Right lobe of liver (tissue), 6 donors: ENCODE data around the gene GABRG3. TPM values are rescaled to one million over a fixed set of nuclear protein-coding genes. Genes with fewer than 3 reads are reported as not detected.

Experiments used
- ATAC-seq, 4 donors: fragments of 200-7000 bp; cut with Tn5 transposase; one replicate each; pipeline ENCODE4 v1.9.1; 2020; ENCODE audit warnings: mild to moderate bottlenecking in 4 of 4, moderate library complexity in 4 of 4
- DNase-seq, 3 donors: peaks; one replicate each; pipeline ENCODE4 v3.0.0-alpha.2; 2020
- H3K27ac ChIP-seq, 3 donors: fragments of 200-600 bp; one replicate each; pipeline ENCODE4 v1.8.0; 2022
- H3K27me3 ChIP-seq, 2 donors: fragments of 200-600 bp; one replicate each; pipeline ENCODE4 v1.8.0; 2022
- H3K36me3 ChIP-seq, 4 donors: fragments of 200-600 bp; sonication (generic) in 1 of 4; one replicate each; pipeline versions ENCODE4 v1.5.1 to v1.8.0; 2017 to 2022; ENCODE audit warnings: control low read depth in 1 of 4
- H3K4me1 ChIP-seq, 4 donors: fragments of 200-600 bp; sonication (generic) in 1 of 4; one replicate each; pipeline versions ENCODE4 v1.5.1 to v1.8.0; 2017 to 2022; ENCODE audit warnings: control low read depth in 1 of 4
- H3K4me3 ChIP-seq, 3 donors: fragments of 200-600 bp; one replicate each; pipeline ENCODE4 v1.8.0; 2022
- H3K9me3 ChIP-seq, 4 donors: fragments of 200-600 bp; sonication (generic) in 1 of 4; one replicate each; pipeline versions ENCODE4 v1.5.1 to v1.8.0; 2017 to 2022; ENCODE audit warnings: control low read depth in 1 of 4
- CTCF ChIP-seq, 4 donors: fragments of 200-600 bp in 3 of 4; fragments of 450-650 bp in 1 of 4; IDR thresholded peaks; one replicate each; pipeline versions ENCODE4 v1.5.1 to v1.8.0; 2016 to 2022; ENCODE audit warnings: antibody characterized with exemption in 4 of 4, mild to moderate bottlenecking in 2 of 4
- POLR2A ChIP-seq: fragments of 450-650 bp; IDR thresholded peaks from one replicate; pipeline ENCODE4 v1.6.1; 2017; ENCODE audit warnings: antibody characterized with exemption, mild to moderate bottlenecking
- WGBS: methylation state at CpG from one replicate; pipeline ENCODE4 v1.1.6; 2018; ENCODE audit warnings: low coverage, low lambda C conversion rate; ENCODE audit not compliant: insufficient coverage; ENCODE audit errors: missing lambda C conversion rate; 5-methylcytosine and 5-hydroxymethylcytosine counted together
- intact Hi-C, 2 donors: fragments of 100-400 bp; cut with DNase I; formaldehyde crosslinking; loops; one replicate each; pipeline versions ENCODE4 v1.11.2 to v1.14.1; 2022
- long read RNA-seq: library from polyadenylated mRNA; unstranded; transcript quantifications from one replicate; pipeline ENCODE4 v2.0.0, GENCODE V29; 2019
- total RNA-seq, 6 experiments: library from RNA; depleted of rRNA in 2 of 6; stranded (reverse); fragments of >200 nt in 2 of 6; fragmentation: NEBNext Ultra II Directional in 3 of 6; extraction: Animal tissue kit (Norgen Biotek cat#: 25700) in 3 of 6; gene quantifications; one replicate each; pipeline versions ENCODE4 v1.1.0 to v1.2.4, GENCODE V29; 2016 to 2023
- donor health status: DM: no; HTN: yes; CAD: no.
- donor health status: DM: no; HTN: no; CAD: no.
- donor health status: DM: no; HTN: no; CAD: no.
- donor health status: DM: no; HTN: yes; CAD: no.
- donor health status: DM: no; HTN: yes; CAD: no.

The GABRG3 gene
- under 1 TPM in 1 of 6 experiments, not detected in 5; 0.18 TPM for total RNA-seq
- long read RNA-seq = 0 reads

GRCh38 chr15:26970712-26971210 lies at the start of gene GABRG3:
Gene GABRG3 (plus strand): TSS chr15:26971181.
- Histone ChIP-seq H3K27me3 (no peaks in the 10 kb centered on the region), H3K36me3 (no peaks in the 10 kb centered on the region), H3K9me3 (no peaks in the 10 kb centered on the region), H3K27ac (no peak within 1 kb of the TSS), H3K4me3 (no peak within 1 kb of the TSS), H3K4me1 (no peaks in the 10 kb centered on the region)
- intact Hi-C loops = no loop called here
- 3% methylated on average over 17 of the region's 33 CpGs for WGBS
- ATAC-seq (peak in 3 of 4 donors; percentile 17 to 47 (median 38)), DNase-seq (no peak)
- TF ChIP-seq CTCF (IDR thresholded peaks at IDR 0.05) = no peak
- TF ChIP-seq POLR2A = no peak

- ATAC-seq = no peak
- H3K36me3 ChIP-seq = no peaks in the 10 kb centered on the region
- peaks cover 0 to 13% (median 1%) of the 10 kb centered on the region in 4 donors for H3K9me3 ChIP-seq
- no peaks in the 10 kb centered on the region for H3K4me1 ChIP-seq
- 21% methylated on average over 1 of the region's 1 CpG for WGBS
- H3K27me3 ChIP-seq = no peaks in the 10 kb centered on the region
- DNase-seq = no peak
- intact Hi-C loops = no loop called here
- no peak overlapping the region for H3K4me3 ChIP-seq
- no peak overlapping the region for H3K27ac ChIP-seq
- TF ChIP-seq POLR2A (no peak), CTCF (IDR thresholded peaks at IDR 0.05) (no peak)
Measured at GRCh38 chr15:26921433-26921832, 49.5 kb upstream of the GABRG3 start.

- no peak for TF ChIP-seq POLR2A
- no peak for TF ChIP-seq CTCF (IDR thresholded peaks at IDR 0.05)
- intact Hi-C loops = no loop called here
- ATAC-seq (no peak), DNase-seq (no peak)
- 50% methylated on average over 2 of the region's 2 CpGs for WGBS
- no peaks in the 10 kb centered on the region for H3K9me3 ChIP-seq
- H3K27ac ChIP-seq = no peak overlapping the region
- no peaks in the 10 kb centered on the region for H3K27me3 ChIP-seq
- no peak overlapping the region for H3K4me3 ChIP-seq
- H3K4me1 ChIP-seq = no peaks in the 10 kb centered on the region
- no peaks in the 10 kb centered on the region for H3K36me3 ChIP-seq
Measured at GRCh38 chr15:26926081-26926480, 44.9 kb upstream of the GABRG3 start.

GRCh38 chr15:26928051-26928450 lies 42.9 kb upstream of the GABRG3 start:
- intact Hi-C loops = no loop called here
- no peak for TF ChIP-seq POLR2A
- no peak for TF ChIP-seq CTCF (IDR thresholded peaks at IDR 0.05)
- Histone ChIP-seq H3K27ac (no peak overlapping the region), H3K27me3 (no peaks in the 10 kb centered on the region), H3K9me3 (no peaks in the 10 kb centered on the region), H3K4me1 (no peaks in the 10 kb centered on the region), H3K4me3 (no peak overlapping the region), H3K36me3 (no peaks in the 10 kb centered on the region)
- ATAC-seq (no peak), DNase-seq (no peak)
- WGBS = 60% methylated on average over 4 of the region's 8 CpGs

GRCh38 chr15:26929588-26929987 lies 41.4 kb upstream of the GABRG3 start:
- Histone ChIP-seq H3K4me3 (no peak overlapping the region), H3K4me1 (no peaks in the 10 kb centered on the region), H3K36me3 (no peaks in the 10 kb centered on the region), H3K9me3 (no peaks in the 10 kb centered on the region), H3K27ac (no peak overlapping the region), H3K27me3 (no peaks in the 10 kb centered on the region)
- TF ChIP-seq CTCF (IDR thresholded peaks at IDR 0.05) (no peak), POLR2A (no peak)
- 29% methylated on average over 1 of the region's 4 CpGs for WGBS
- ATAC-seq (no peak), DNase-seq (no peak)
- intact Hi-C loops = no loop called here
